GM12878 (cell line): ENCODE results near the gene RTL9. TPM values are rescaled to one million over a fixed set of nuclear protein-coding genes. Genes with fewer than 3 reads are reported as not detected.

Experiments used
- ATAC-seq: fragments of 200-7000 bp; cut with Tn5 transposase; 3 replicates; pipeline ENCODE4 v1.9.1; 2020; ENCODE audit warnings: mild to moderate bottlenecking, moderate library complexity
- BruUV-seq: library from RNA; stranded (reverse); fragments of 400-500 nt; replicated peaks from 2 replicates; lab custom pipeline; 2021; lab: Mats Ljungman, UMichigan
- CTCF ChIA-PET: fragments of 300-600 bp; sonication (Branson Sonifier 250); formaldehyde crosslinking; extraction: SDS; loops from one replicate; lab custom pipeline; 2021; ENCODE audit warnings: inconsistent platforms; lab: Yijun Ruan, JAX
- POLR2A ChIA-PET: fragments of 350-600 bp; formaldehyde crosslinking; extraction: SDS; loops from one replicate; lab custom pipeline; 2021; ENCODE audit warnings: inconsistent platforms; lab: Charles Lee
- RAD21 ChIA-PET: fragments of 300-600 bp; sonication (Branson Sonifier 250); formaldehyde crosslinking; loops from one replicate; lab custom pipeline; 2023; ENCODE audit warnings: antibody characterized with exemption; ENCODE audit not compliant: unreplicated experiment; lab: Charles Lee
- SMC1A ChIA-PET: fragments of 300-600 bp; sonication (Branson Sonifier 250); formaldehyde crosslinking; loops from one replicate; lab custom pipeline; 2023; ENCODE audit not compliant: unreplicated experiment, uncharacterized antibody; lab: Charles Lee
- DNase-seq: peaks from one replicate; pipeline ENCODE4 v3.0.0-alpha.2; 2011; ENCODE audit warnings: low read depth, low spot score
- FAIRE-seq: peaks from 3 replicates; lab custom pipeline; 2011; peaks lifted over from hg19 to GRCh38; lab: Jason Lieb, UNC
- H2AFZ ChIP-seq: 2 replicates; pipeline ENCODE4 v1.6.0; 2011; ENCODE audit warnings: low read depth, low read length, control low read depth; ENCODE audit not compliant: control insufficient read depth
- H3K27ac ChIP-seq: 2 replicates; pipeline ENCODE4 v1.5.1; 2011; ENCODE audit warnings: control low read depth; ENCODE audit not compliant: control insufficient read depth, insufficient read depth
- H3K27me3 ChIP-seq, 2 experiments: replicated peaks in 1 of 2; 2 replicates each; pipeline versions ENCODE4 v1.6.0 to v1.6.1; 2011; ENCODE audit warnings: low read length in 1 of 2; ENCODE audit not compliant: control insufficient read depth in 2 of 2, insufficient read depth in 2 of 2
- H3K36me3 ChIP-seq, 2 experiments: 2 replicates each; pipeline ENCODE4 v1.5.1; 2011; ENCODE audit warnings: low read length in 1 of 2; ENCODE audit not compliant: control insufficient read depth in 2 of 2, insufficient read depth in 2 of 2
- H3K4me1 ChIP-seq: 2 replicates; pipeline ENCODE4 v1.6.1; 2011; ENCODE audit warnings: mild to moderate bottlenecking, low read length, moderate library complexity, mixed read lengths; ENCODE audit not compliant: control insufficient read depth, insufficient read depth
- H3K4me2 ChIP-seq: 2 replicates; pipeline ENCODE4 v1.6.0; 2011; ENCODE audit warnings: control low read depth; ENCODE audit not compliant: control insufficient read depth, insufficient read depth
- H3K4me3 ChIP-seq: fragments of 200-600 bp; sonication (generic); 2 replicates; pipeline ENCODE4 v1.5.1; 2016
- H3K79me2 ChIP-seq: 2 replicates; pipeline ENCODE4 v1.6.0; 2011; ENCODE audit warnings: low read length; ENCODE audit not compliant: control insufficient read depth, insufficient read depth
- H3K9ac ChIP-seq: 2 replicates; pipeline ENCODE4 v1.8.0; 2011; ENCODE audit warnings: low read length, control low read depth, mixed read lengths; ENCODE audit not compliant: control insufficient read depth, insufficient read depth
- H3K9me3 ChIP-seq: replicated peaks from 3 replicates; pipeline ENCODE4 v1.5.1; 2011; ENCODE audit warnings: mild to moderate bottlenecking, low read length; ENCODE audit not compliant: control insufficient read depth, insufficient read depth
- H4K20me1 ChIP-seq: 2 replicates; pipeline ENCODE4 v1.6.0; 2011; ENCODE audit not compliant: control insufficient read depth, insufficient read depth
- CHD4 ChIP-seq: fragments of 200-600 bp; sonication (generic); IDR thresholded peaks from 2 replicates; pipeline ENCODE4 v1.6.1; 2016; ENCODE audit warnings: mild to moderate bottlenecking
- ZNF384 ChIP-seq: IDR thresholded peaks from 2 replicates; pipeline ENCODE4 v1.6.1; 2012; ENCODE audit warnings: low read depth, mild to moderate bottlenecking, low read length, improper control_type of control experiment, borderline replicate concordance
- WGBS: methylation state at CpG from one replicate; pipeline ENCODE4 v1.1.6; 2016; ENCODE audit warnings: low lambda C conversion rate; ENCODE audit not compliant: insufficient replicate concordance, insufficient coverage; ENCODE audit errors: missing lambda C conversion rate; 5-methylcytosine and 5-hydroxymethylcytosine counted together
- in situ Hi-C: fragments of 300-500 bp; cut with MboI; formaldehyde crosslinking; loops from 9 replicates; pipeline ENCODE4 v1.14.3; 2018; ENCODE audit warnings: mixed read lengths
- intact Hi-C: fragments of 100-400 bp; cut with micrococcal nuclease; formaldehyde crosslinking; loops from one replicate; pipeline ENCODE4 v1.14.2; 2022; ENCODE audit not compliant: unreplicated experiment
- polyA plus RNA-seq, 11 experiments: library from polyadenylated mRNA; depleted of rRNA in 4 of 11; unstranded in 6 of 11; stranded (reverse) in 5 of 11; fragments of >200 nt; fragmentation: Nextera tagmentation in 4 of 11; fragmentation: Illumina TruSeq in 1 of 11; extraction: Ambion mirVana in 4 of 11; extraction: Trizol in 1 of 11; gene quantifications; 1 replicate in 1 of 11; 2 replicates in 10 of 11; pipeline versions ENCODE4 v1.2.1 to v1.2.3, GENCODE V29; 2011 to 2016; ENCODE audit warnings: inconsistent platforms in 2 of 11, missing spikeins in 2 of 11, low read depth in 1 of 11
- total RNA-seq, 4 experiments: library from RNA; depleted of rRNA in 3 of 4; stranded (reverse); fragments of >200 nt in 3 of 4; fragmentation: Illumina TruSeq in 1 of 4; extraction: Trizol in 1 of 4; gene quantifications; 2 replicates each; pipeline versions ENCODE4 v1.2.1 to v1.2.3, GENCODE V29; 2013 to 2021

The RTL9 gene
- total and polyA plus RNA-seq, 10 of the 15 experiments (the other 5 are each of a cell fraction or from before 2014, with no cell fraction given) = 0.05 to 1.2 (median 0.17) TPM

DNA sequence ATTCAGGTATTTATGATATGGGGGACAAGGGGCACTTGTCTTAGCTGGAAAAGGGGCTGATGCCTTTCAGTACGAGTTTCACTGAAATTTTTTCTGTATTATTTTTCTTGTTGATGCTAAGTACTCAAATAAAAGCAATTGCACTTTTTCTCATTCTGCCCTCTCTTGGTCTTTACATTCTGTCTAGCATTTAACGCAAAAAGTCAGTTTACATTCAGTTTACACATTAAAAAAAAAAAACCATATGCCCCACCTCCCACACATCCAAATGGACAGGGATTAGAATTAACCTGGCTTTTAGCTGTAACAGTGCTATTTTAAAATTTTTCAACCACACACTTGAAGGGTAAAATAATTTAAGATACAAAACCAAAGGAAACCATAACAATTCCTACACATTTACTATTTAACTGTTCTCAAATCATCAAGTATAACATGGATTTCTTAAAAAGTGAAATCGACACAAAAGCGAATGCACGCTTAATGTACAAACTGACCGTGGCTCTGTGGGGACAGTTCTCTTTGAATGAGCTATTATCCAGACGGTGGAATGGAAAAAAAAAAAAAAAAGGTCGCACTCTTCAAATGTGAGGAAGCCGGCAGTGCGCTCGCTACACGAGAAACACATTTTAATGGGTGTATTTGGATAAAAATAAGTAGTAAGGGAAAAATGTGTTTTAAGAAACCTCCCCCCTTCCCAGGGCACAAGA lies 42.1 kb upstream of the RTL9 start:
- WGBS = 22% methylated on average over 12 of the region's 12 CpGs
- BruUV-seq = TSS peak; percentile 63
- H3K27me3 ChIP-seq = no peaks in the 10 kb centered on the region
- no peaks in the 10 kb centered on the region for H3K36me3 ChIP-seq
- SMC1A ChIA-PET = interaction anchor here (0.7 to 2.3 kb wide), 9 partner anchors 19 to 157 kb away, joined by 3 to 11 read pairs (median 4); no protein-coding TSS in a partner anchor
- POLR2A ChIA-PET = interaction anchor here (0.8 to 1.7 kb wide), 5 partner anchors 19 to 311 kb away, joined by 3 to 7 read pairs (median 4); no protein-coding TSS in a partner anchor
- peaks cover 58% of the 10 kb centered on the region for H3K79me2 ChIP-seq
- FAIRE-seq (no peak), ATAC-seq (no peak)
- H2AFZ ChIP-seq = no peak overlapping the region
- TF ChIP-seq ZNF384 (peak; percentile 44; the same call in 1 of the 2 replicates), CHD4 (no peak)
- TF ChIP-seq, all 136 proteins: peak for 1
- peak overlapping the region; percentile 75 for H3K9ac ChIP-seq
- no peaks in the 10 kb centered on the region for H4K20me1 ChIP-seq
- H3K27ac ChIP-seq = peak overlapping the region; percentile 70
- no peaks in the 10 kb centered on the region for H3K9me3 ChIP-seq
- peak overlapping the region; percentile 79 for H3K4me3 ChIP-seq
- RAD21 ChIA-PET = interaction anchor here (1.0 to 3.0 kb wide), 7 partner anchors 38 to 158 kb away, joined by 3 to 8 read pairs (median 3); no protein-coding TSS in a partner anchor
- CTCF ChIA-PET = interaction anchor here (0.6 to 1.4 kb wide), 6 partner anchors 61 to 486 kb away, joined by 3 read pairs; no protein-coding TSS in a partner anchor
- no peak for DNase-seq
- in situ Hi-C loops = no loop called here
- no peak overlapping the region for H3K4me2 ChIP-seq
- intact Hi-C loops = loop anchor here (5.0 kb wide), 1 partner anchor 96 kb away; no protein-coding TSS in a partner anchor
- no peaks in the 10 kb centered on the region; the same call in 1 of the 2 replicates for H3K4me1 ChIP-seq
